HFF-Myc (cell line): ENCODE data around the gene RYR3.

Source experiments
- DNase-seq: peaks from one replicate; pipeline ENCODE4 v3.0.0-alpha.2; 2011; ENCODE audit warnings: low read depth; ENCODE audit errors: extremely low read depth
- H3K4me3 ChIP-seq: replicated peaks from 2 replicates; pipeline ENCODE4 v1.5.1; 2011; ENCODE audit warnings: low read depth, mild to moderate bottlenecking, control low read depth, low read length
- TF ChIP-seq, protein P1 (sequence below): IDR thresholded peaks from 2 replicates; pipeline ENCODE4 v1.5.1; 2012; ENCODE audit warnings: mild to moderate bottlenecking, low read depth, low read length, control low read depth; ENCODE audit errors: missing control alignments

The RYR3 gene

DNA sequence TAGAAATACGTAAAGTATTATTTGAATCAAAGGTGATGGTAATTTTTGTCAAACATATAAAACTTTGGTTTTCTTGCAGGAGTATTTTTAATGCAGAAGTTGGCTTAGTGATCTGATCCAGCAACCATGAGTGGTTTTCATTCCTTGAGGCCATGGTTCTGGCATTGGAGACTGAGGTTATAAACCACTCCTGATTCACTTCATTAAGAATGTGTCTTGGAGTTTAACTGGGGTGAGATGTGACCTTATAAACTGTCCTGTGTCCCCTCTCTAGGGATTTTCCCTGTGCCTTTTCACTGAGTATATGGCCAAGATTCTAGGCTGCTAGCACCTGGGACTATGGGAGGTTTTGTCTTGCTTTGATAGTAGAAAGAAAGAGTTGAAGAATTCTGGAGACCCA lies 94.3 kb downstream of the RYR3 start:
- TF ChIP-seq, protein P1, sequence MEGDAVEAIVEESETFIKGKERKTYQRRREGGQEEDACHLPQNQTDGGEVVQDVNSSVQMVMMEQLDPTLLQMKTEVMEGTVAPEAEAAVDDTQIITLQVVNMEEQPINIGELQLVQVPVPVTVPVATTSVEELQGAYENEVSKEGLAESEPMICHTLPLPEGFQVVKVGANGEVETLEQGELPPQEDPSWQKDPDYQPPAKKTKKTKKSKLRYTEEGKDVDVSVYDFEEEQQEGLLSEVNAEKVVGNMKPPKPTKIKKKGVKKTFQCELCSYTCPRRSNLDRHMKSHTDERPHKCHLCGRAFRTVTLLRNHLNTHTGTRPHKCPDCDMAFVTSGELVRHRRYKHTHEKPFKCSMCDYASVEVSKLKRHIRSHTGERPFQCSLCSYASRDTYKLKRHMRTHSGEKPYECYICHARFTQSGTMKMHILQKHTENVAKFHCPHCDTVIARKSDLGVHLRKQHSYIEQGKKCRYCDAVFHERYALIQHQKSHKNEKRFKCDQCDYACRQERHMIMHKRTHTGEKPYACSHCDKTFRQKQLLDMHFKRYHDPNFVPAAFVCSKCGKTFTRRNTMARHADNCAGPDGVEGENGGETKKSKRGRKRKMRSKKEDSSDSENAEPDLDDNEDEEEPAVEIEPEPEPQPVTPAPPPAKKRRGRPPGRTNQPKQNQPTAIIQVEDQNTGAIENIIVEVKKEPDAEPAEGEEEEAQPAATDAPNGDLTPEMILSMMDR = no peak
- H3K4me3 ChIP-seq = no peak overlapping the region
- no peak for DNase-seq

DNA sequence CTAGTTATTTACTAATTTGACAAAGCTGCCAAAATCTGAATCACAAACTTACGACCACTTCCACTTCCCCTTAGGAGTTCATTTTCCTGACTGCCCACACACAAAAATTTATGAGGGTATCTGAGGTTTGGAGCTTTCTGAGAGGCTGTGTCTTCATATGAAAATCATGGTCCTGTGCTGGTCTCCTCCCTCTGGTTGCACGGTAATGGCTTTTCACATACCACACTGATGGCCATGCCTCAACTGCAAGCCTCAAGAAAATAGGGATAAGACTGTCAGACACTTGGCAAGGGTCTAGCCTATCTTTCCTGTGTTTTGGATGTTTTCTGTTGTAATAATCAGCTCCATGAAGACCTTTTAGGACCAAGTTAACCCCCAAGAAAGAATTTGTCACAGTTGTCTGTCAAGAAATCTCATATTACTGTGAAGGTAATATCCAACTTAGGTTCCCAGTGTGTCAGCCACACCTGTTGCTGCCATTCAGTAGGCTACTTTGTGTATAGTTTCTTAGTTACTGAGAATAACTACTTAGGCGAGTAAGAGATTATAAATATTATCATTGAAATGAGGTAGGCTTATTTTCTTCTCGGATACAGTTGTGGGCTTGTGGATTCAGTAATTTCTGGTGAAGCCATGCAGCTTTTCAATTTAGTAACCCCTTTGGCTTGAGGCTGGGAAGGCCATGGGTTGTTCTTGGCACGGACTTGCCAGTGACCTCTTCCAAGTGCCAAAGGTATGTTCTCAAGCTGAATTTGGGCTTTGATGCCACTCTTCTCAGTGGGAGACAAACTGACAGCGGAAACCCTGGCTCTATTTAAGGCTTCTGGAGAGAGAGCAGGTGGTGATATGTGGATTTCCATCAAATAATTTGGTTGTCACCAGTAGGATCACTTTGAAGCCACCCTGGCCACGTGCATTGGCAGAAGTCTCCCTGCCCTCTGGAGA lies 101.1 kb downstream of the RYR3 start:
- H3K4me3 ChIP-seq = no peak overlapping the region
- TF ChIP-seq, protein P1 = no peak
- DNase-seq = no peak

DNA sequence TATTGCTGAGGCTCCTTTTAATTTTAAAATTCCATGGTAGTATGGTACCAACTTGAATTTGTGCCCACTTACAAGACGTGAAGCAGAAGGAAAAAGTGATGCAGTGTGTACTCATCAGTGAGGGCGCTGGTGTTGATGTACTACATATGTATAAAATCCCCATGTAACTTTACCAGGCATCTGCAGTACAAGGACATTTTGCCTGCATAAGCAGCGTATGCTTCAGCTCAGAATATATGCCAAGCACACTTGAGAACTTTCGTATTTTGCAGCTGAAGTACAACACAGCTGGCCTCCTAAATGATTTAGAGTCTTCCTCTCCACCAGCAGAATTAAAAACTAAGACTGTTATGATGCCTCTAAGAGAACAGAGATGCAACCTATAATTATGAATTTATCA lies 108.9 kb downstream of the RYR3 start:
- DNase-seq = no peak
- TF ChIP-seq, protein P1 = no peak
- H3K4me3 ChIP-seq = no peak overlapping the region

DNA sequence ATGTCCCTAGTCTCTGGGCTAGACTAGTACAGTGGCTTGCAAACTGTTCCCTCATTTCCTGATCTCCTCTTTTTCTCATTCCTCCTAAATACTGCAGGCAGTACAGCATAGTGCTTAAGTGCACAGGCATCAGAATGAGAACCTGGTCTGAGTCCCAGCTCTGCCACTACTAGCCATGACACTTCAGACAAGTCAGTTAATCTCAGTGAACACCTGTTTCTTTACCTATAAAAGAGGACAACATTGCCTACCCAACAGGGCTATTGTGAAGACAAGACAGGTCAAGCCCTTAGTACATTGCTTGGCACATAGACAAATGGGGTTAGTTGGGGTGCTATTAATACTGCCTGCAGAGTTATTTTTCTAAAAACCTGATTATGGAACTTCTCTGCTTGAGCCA lies 113.3 kb downstream of the RYR3 start:
- TF ChIP-seq, protein P1 = no peak
- DNase-seq = no peak
- H3K4me3 ChIP-seq = no peak overlapping the region

DNA sequence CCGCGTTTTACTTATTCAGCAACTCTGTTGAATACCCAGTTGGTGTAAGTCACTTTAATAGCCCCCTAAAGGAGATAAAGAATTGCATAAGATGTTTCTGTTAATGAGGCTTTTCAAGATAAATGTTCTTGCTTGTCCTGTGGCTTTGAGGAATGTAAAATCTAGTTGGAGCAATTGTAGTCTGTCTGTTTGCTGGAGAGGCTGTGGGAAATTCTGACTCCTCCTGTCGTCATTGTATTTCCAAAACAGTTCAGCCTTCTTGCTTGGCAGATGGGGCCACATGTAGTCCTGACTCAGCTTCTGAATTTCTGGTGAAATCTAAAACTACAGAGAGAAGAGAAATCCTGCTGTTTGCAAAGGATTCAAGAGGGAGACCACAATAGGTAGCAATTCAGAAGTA lies 114.4 kb downstream of the RYR3 start:
- DNase-seq = no peak
- TF ChIP-seq, protein P1 = no peak
- no peak overlapping the region for H3K4me3 ChIP-seq

DNA sequence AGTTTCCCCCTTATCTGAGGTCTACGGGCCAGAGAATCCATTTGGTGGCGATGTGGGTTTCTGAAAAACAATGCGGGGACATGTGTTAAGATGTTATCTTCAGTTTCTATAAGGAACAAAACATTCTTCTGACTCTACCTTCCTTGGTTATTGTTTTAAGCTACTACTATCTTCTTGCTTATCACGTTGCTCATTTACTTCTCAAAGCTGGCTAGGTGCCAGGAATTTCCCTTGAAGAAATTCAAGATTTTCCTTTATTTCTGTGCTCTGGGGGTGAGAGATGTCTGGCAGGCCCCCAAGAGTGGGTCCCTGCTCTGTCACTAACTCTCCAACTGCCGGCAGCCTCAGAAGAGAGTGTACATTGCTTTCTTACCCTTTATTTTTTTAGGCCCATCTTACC lies 119.8 kb downstream of the RYR3 start:
- TF ChIP-seq, protein P1 = no peak
- H3K4me3 ChIP-seq = no peak overlapping the region
- DNase-seq = no peak
